Lung microvascular endothelial cell (primary cell): ENCODE results near the gene STK10. TPM values are rescaled to one million over a fixed set of nuclear protein-coding genes. Genes with fewer than 3 reads are reported as not detected.
A peak's percentile ranks its signal among the peaks of the same experiment; 100 is the strongest.

Source experiments
- DNase-seq, 2 donors: peaks; one replicate each; pipeline versions ENCODE4 v3.0.0 to v3.0.0-alpha.2; 2010; ENCODE audit warnings: low read depth in 2 of 2
- total RNA-seq: library from RNA; depleted of rRNA; stranded (reverse); fragments of >200 nt; gene quantifications from 2 replicates; pipeline ENCODE4 v1.2.1, GENCODE V29; 2014

The STK10 gene
- total RNA-seq, 1 donor from 2014 or later = 30.0 TPM

DNA sequence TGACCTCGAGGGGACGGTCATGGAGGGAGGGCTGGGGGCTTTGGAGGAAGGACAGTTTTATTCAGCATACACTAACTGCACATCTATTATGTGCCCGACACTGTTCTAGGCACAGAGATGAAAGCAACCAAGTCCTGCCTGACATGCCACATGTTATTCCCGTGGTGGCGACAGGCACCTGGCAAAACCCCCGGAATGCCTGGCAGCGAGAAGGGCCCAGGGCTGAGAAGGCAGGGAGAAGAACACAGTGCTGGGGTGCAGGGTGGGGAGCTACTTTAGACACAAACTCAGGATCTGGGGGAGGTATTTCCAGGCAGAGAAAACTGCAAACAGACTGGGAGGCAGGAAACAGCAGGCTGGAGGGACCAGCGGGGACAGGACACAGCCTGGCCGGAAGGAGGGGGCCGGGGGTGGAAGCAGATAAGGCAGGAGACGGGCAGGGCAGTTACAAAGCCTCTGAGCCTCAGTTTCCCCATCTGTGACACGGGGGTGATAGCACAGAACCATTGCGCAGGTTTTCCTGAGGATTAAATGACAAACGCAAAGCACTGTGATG lies 77.7 kb downstream of the STK10 start:
- peak in 1 of 2 donors; percentile 60 for DNase-seq

GRCh38 chr5:172109749-172110148 lies 78.3 kb downstream of the STK10 start:
- DNase-seq = no peak

GRCh38 chr5:172107571-172107970 lies 80.5 kb downstream of the STK10 start:
- DNase-seq = peak in 1 of 2 donors; percentile 54

GRCh38 chr5:172106511-172107356 lies 81.3 kb downstream of the STK10 start:
- peak in 1 of 2 donors; percentile 51 for DNase-seq

GRCh38 chr5:172105811-172106210 lies 82.2 kb downstream of the STK10 start:
- no peak for DNase-seq

DNA sequence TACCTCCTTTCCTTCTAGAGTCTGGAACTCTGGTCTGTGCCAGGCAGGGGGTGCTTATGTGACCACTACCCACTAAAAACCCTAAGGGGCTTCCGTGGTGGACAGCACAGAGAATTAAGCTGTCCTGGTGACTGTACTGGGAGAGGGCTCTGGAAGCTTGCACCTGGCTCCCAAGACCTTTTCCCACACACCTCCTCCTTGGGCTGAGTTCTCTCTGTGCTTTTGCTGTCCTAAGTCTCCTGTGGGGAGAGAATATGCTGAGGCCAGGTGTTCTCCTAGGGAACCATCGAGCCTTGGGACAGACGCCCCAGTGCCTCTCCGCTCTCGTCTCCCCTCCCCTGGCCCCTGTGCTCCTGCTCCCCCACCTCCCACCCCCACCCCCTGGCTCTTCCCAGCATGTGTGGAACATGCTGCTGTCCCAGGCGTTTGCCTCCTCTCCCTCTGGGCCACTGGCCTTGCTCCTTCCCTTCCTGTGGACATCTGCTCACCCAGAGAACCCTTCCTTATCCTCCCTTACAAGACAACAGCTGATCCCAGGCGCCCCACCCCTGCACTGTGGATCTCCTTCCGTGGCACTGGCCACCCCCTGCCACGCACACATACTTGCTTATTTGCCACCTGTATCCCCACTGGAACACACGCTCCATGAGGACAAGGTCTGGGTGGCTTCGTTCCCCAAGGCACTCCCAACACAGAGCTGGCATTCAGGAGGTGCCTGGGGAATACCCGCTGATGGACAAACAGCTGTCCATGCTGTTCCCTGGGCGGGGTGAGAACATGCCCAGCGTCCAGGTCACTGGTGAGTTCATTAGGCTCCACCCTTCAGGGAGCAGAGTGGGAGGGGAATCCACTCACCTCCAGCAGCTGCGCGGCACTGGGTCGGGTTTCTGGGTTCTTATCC lies 83.0 kb downstream of the STK10 start:
- no peak for DNase-seq

DNA sequence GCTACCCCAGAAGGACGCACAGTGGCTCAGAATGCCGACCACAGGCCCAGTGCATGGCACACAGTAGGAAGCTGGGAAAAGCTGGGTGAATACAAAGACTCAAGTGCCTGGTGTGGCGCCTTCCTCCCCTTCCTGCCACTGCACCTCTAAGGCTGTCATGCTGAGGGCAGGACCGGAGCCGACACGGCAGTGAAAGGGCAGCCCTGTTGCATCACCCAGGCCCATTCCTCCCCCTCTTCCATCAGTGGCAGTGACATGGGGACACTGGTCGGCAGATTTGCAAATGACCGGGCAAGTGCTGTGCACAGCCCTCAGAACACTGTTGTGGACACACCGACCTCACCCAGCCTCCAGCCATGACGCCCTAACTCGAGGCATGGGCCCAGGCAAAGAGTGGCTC lies 84.0 kb downstream of the STK10 start:
- no peak for DNase-seq

GRCh38 chr5:172102913-172103626 lies 85.0 kb downstream of the STK10 start:
- DNase-seq = peak; percentile 76 to 91

- no peak for DNase-seq
Observed at GRCh38 chr5:172102218-172102870, 85.7 kb downstream of the STK10 start.

DNA sequence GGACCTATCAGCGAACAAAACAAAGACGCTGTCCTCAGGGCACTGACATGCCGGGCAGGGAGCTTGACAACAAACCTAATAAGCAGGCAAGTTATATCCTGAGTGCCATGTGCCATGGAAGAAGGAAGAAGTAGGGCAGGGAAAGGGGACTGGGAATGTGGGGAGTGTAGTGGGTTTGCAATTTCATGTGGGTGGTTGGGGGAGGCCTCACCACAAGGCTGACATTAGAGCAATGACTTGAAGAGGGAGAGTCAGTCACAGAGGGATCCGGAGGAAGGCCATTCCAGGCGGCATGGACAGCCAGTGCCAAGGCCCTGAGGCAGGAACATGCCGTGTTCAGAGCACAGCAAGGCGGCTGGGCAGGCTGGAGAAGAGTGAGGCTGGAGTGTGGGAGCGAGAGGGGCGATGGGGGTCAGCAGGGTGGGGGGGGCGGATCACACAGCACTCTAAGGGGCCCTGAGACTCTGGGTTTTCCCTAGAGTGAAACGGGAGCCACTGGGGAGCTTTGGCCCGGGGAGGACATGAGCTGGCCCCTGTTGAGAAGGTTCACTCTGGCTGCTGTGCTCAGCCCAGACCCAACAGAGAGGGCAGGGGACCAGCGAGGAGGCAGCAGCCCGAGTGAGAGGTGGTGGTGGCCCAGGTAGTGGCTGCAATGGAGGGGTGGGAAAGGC lies 86.3 kb downstream of the STK10 start:
- no peak for DNase-seq

DNA sequence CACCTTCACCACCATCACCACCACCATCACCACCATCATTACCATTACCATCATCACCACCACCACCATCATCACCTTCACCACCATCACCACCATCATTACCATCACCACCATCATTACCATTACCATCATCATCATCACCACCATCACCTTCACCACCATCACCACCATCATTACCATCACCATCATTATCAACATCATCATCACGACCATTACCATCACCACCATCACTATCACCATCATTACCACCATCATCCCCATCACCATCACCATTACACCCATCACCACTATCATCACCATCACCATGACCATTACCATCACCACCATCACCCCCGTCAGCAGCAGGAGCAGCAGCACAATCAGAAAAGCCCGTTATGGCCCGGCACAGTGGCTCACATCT lies 89.1 kb downstream of the STK10 start:
- no peak for DNase-seq

- no peak for DNase-seq
Observed at GRCh38 chr5:172098046-172098445, 90.0 kb downstream of the STK10 start.

GRCh38 chr5:172097356-172097755 lies 90.7 kb downstream of the STK10 start:
- DNase-seq = no peak

- DNase-seq = no peak
Observed at GRCh38 chr5:172096207-172096940, 91.7 kb downstream of the STK10 start.

DNA sequence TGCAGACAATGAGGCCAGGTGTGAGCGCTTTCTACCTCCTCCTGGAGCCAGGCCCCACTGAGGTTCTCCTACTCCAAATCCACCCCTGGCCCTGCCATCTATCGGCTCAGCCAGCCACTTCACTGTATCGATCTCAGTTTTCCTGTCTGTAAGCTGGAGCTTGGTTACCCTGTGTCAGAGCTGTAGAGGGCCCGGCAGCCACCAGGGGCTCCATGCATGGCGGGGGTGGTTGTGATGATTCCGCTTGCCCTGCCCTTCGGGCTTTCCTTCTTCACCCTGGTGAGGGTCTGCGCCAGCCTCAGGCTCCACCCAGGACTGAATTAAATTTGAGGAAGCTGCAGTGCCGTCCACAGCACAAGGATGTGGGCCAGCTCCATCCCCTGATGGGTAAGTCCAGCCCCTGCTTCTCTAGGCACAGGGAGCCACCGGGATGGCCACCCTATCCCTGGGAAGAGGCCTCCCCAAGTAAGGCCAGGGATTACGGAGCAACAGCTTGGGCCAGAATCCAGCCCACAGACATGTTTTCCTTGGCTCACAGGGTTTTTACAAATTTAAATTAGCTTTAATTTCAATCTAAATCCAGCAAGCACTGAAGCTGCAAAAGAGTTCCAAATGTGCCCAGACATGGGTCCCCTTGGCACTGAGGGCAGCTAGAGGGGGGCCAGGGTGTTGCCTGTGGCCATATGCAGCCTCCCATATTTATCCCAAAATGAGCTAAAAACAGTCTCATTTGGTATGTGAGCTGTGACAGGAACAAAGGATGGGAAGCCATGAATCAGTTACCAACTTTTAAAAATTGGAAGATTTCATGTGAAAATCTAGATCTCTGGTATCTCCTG lies 92.4 kb downstream of the STK10 start:
- no peak for DNase-seq

DNA sequence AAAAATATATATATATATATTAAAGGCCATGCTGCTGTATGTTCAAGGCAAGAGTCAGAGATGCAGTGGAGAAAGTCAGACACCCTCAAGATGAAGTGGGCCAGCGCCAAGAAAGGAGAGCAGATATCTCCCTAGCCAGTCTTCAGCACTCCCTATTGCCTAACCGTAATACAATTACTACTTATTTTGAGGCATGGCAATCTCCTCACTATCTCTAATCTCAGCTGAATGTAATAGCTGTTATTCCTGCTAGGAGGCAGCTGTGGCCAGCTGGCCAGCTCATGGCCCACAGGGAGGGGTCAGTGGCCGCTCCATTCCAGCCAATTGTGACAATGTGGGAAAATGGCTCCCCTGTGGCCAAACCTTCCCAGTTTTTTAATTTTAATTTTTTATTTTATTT lies 94.1 kb downstream of the STK10 start:
- no peak for DNase-seq

GRCh38 chr5:172093559-172093958 lies 94.5 kb downstream of the STK10 start:
- DNase-seq = no peak

DNA sequence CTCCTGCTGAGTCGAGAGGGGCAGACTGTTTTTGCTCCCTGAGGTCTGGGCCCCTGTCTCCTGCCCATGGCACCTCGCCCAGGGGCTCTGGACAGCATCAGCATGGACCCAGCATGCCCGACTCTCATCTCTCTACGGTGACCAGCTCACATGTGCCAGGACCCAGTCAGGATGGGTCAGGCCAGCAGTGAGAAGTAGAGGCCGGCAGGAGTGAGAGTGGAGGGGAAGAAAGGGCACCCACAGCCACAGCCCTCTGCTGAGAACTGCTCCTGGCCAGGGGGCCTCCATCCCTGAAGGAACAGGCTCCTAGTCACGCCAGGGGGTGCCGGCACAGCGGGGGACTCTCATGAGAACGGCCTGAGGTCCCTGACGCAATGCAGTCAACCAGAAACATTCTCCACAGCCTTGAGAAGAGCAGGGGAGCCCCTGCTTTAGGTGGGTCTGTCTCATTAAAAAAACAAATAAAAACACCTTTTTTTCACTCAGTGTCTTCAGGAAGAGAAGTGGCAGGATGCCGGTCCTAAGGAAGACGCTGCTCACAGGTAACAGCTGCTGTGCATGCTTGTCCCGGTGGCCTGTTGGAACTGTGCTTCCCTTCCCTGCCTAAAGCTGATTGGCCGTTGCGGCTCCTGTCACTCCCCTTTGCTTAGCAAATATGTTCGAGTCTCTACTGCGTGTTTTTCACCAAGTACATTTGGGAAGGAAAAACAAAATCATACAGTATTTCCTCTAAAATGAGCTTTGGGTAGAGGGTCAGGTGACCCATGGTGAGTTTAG lies 95.9 kb downstream of the STK10 start:
- DNase-seq = no peak
